ENCODE data around the gene PGAP6.

- TF ChIP-seq, protein P1, sequence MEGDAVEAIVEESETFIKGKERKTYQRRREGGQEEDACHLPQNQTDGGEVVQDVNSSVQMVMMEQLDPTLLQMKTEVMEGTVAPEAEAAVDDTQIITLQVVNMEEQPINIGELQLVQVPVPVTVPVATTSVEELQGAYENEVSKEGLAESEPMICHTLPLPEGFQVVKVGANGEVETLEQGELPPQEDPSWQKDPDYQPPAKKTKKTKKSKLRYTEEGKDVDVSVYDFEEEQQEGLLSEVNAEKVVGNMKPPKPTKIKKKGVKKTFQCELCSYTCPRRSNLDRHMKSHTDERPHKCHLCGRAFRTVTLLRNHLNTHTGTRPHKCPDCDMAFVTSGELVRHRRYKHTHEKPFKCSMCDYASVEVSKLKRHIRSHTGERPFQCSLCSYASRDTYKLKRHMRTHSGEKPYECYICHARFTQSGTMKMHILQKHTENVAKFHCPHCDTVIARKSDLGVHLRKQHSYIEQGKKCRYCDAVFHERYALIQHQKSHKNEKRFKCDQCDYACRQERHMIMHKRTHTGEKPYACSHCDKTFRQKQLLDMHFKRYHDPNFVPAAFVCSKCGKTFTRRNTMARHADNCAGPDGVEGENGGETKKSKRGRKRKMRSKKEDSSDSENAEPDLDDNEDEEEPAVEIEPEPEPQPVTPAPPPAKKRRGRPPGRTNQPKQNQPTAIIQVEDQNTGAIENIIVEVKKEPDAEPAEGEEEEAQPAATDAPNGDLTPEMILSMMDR (IDR thresholded peaks at IDR 0.05) = no peak
- no peak for TF ChIP-seq POLR2A (IDR thresholded peaks at IDR 0.05)
Measured at GRCh38 chr16:373848-374615, 7.7 kb downstream of the PGAP6 start.
